Measurements from ENCODE around the gene C1orf53.
A peak's percentile ranks its signal among the peaks of the same experiment; 100 is the strongest.
"Not testable (repeated sequence)": the region's sequence is repeated elsewhere in the genome, so short reads cannot be mapped to it uniquely, and the experiment has no call there.

Gene C1orf53

DNA sequence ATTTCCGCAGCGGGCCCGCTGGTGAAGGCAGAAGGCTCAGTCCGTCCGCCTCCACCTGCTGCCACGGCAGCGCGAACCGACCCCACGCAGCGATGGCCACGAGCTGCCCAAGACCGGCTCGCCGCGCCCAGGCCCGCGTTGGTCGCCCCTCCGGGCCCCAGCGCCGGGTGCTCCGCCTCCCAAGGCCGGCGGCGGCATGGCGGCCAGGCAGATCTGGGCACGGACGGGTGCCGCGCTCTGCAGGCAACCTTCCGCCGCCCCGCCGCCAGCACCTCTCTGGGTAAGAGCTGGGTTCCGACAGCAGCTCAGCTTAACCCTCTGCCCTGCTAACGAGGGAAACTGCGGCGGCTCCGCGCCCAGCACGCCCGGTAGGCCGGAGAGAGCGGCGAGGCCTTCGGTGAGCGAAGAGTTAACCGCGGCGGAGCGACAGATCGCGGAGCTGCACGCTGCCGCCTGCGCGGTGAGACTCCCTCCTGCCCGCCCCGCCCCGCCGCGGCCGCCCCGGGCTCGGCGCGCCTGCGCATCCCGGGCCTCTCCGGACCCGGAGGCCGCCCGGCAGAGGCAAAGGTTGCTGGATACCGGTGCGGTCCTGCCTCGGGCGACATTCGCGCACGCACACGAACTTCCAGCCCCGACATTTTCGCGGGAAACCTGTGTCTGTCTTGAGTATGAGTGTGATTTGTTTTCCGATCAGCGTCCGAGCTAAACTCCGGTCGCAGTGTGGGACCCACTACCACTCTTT, at the start of gene C1orf53:
TSS of gene C1orf53 (plus strand) at position 177 of the 742 bp plus-strand sequence. CDS start at position 197, 20 bp downstream.
- peak; percentile 64 to 65 for DNase-seq (ENCODE audit: low read depth in 2 of 2)

DNA sequence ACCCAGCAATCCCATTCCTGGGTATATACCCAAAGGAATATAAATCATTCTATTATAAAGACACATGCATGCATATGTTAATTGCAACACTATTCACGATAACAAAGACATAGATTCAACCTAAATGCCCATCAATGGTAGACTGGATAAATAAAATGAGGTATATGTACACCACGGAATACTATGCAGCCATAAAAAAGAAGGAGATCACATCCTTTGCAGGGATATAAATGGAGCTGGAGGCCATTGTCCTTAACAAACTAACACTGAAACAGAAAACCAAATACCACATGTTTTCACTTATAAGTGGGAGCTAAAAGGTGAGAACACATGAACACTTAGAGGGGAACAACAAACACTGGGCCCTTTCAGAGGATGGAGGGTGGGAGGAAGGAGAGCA, 46.7 kb upstream of the C1orf53 start:
- not testable (repeated sequence) for DNase-seq (ENCODE audit: low read depth in 2 of 2)

DNA sequence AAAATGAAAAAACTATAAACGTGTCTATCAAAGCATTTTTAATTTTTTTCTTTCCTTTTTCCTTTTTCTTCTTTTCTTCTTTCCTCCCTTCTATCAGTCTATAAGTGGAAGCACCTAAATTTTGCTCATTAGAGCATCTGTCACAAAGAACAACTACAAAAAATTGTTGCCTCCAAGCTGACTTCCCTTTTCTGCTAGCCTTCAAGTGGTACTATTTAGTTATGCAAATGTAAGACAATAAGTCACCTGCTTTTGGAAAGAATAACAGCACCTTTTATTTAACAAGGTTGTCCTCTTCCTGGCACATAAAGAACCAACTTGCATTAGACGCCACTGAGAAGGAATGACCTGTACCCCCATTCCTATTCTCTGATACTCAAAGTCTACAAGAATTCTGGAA, 45.0 kb upstream of the C1orf53 start:
- DNase-seq (ENCODE audit: low read depth in 2 of 2) = no peak

DNA sequence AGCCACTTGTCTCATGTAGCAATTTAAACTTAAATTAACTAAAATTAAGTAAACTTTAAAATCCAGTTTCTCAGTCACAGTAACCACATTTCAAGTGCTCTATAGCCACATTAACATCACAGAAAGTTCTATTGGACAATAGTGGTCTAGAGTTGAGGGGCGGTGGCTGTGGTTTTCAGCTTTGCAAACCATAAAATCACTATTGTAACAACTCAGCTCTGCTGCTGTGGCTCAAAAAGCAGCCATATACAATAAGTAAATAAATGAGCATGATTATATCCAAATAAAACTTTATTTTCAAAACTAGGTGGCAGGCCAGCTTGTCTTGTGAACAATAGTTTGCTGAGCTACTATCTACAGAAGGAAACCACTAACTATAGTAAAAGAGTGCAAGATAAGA, 43.4 kb upstream of the C1orf53 start:
- no peak for DNase-seq (ENCODE audit: low read depth in 2 of 2)

DNA sequence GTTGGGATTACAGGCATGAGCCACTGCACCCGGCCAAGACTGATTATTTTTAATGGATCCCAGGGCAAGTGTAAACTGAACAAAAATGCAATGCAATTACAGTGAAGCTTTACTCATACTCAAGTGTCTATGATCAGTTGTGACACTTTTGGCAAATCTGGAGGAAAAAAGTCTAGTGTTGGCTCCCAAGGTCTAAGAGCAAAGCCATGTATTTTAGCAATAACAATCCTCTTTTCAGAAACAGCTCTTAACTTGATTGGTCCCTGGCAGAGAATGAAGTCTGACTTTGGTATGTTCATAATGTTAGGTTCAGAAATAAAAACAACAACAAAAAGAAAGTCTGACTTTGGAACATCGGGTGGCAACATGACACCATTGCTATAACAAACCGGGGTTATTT, 40.2 kb upstream of the C1orf53 start:
- DNase-seq (ENCODE audit: low read depth in 2 of 2) = no peak

DNA sequence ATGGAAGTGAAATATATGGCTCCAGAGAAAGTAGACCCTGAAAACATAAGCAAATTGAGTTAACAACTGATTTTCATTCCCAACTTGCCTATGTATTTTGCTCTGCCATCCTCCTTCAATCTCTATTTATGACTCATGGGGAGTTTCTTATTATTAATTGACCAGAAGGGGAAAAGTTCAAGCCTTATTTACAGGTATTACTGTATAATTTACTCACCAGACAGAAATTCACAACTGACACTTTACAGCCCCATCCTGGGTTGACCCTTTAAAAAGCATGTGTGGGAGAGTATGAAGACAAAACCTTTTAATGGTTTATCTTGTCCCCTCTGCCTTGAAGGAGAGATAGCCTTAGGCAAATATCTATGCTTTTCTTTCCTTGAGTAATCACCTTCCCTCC, 39.8 kb upstream of the C1orf53 start:
- no peak for DNase-seq (ENCODE audit: low read depth in 2 of 2)

DNA sequence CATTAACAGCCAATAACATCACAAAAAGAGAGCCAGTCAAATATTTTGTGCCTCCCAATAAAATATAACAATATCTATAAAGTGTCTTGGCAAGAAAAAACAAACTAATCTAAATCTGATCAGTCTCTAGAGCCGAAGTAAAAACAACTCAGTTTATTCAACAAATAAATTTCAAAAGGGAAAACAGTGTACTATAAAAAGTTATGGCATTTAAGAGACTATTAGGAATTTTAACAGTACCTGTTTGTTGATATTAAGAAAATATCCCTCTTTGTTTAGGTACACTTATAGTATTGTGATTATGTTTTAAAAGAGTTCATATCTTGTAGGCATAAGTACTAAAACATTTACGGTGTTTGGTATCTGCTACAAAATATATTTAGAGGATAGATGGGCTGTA, 36.6 kb upstream of the C1orf53 start:
- DNase-seq (ENCODE audit: low read depth in 2 of 2) = no peak

DNA sequence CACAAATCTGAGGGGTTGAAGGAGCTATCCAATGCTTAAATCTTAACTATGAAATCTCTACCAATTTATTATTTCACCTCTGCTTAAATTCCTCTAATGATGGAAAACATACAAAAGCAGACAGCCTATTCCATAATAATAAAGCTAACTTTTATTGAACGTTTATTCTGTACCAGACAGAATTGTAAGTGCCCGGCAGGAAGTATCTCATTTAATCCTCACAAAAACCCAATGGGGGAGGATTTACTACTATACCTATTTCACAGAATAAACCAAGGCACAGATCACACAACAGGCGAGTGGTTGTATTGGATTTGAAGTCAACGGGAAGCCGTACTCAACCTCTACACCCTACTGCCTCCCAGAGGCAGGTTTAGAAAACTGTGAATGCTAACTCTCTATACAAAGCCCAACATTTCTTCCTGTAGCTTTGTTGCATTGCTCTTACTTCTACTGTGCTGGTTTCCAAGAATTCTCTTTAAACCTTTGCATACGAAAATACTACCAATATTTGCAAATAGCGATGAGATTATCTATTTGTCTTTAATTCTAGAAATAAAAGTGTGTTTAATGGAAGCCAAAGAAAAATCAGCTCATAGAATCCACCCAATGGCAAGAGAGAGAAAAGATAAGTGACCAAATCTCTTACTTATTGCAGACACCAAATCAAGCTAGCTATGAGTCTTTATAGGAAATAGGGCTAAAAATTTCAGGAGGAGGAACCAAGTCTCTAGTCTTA, 33.5 kb upstream of the C1orf53 start:
- DNase-seq (ENCODE audit: low read depth in 2 of 2) = peak; percentile 23

DNA sequence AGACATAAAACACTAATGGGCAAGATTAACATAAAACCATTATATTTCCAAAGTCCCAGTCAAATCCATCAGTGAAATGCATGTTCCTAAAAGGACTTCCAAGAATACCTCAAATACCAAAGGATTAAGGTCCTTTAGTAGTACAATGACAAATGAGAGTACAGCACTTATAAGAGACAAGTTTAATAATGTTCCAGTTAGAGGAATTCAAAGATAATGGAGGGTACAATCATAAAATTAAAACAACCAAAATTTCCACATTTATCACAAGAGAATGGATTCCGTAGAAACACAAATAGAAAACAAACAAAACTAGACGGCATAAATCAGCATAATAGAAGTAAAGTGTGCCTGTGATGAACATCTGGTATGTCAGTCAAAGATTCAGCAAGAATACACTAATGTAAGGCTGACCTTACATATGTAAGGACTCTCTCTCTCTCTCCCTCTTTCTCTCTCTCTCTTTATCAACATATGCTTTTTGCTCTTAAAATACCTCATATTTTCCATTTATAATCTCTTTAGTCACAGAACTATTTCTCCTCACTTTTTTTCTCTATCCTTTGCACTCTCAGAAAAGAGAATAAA, 32.8 kb upstream of the C1orf53 start:
- no peak for DNase-seq (ENCODE audit: low read depth in 2 of 2)

DNA sequence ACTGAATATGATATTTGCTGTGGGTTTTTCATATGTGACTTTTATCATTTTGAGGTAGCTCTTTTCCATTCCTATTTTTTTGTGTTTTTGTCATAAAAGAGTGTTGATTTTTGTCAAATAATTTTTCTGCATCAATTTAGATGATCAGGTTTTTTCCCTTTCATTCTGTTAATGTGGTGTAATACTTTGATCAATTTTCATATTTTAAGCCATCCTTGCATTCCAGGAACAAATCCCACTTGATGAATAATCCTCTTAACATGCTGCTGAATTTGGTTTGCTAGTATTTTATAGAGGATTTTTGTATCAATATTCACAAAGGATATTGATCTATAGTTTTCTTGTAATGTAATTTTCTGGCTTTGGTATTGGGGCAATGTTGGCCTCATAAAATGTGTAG, 25.5 kb upstream of the C1orf53 start:
- no peak for DNase-seq (ENCODE audit: low read depth in 2 of 2)

DNA sequence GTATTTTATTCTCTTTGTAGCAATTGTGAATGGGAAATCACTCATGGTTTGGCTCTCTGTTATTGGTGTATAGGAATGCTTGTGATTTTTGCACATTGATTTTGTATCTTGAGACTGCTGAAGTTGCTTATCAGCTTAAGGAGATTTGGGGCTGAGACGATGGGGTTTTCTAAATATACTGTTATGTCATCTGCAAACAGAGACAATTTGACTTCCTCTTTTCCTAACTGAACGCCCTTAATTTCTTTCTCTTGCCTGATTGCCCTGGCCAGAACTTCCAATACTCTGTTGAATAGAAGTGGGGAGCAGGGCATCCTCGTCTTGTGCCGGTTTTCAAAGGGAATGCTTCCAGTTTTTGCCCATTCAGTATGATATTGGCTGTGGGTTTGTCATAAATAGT, 22.0 kb upstream of the C1orf53 start:
- DNase-seq (ENCODE audit: low read depth in 2 of 2) = not testable (repeated sequence)

DNA sequence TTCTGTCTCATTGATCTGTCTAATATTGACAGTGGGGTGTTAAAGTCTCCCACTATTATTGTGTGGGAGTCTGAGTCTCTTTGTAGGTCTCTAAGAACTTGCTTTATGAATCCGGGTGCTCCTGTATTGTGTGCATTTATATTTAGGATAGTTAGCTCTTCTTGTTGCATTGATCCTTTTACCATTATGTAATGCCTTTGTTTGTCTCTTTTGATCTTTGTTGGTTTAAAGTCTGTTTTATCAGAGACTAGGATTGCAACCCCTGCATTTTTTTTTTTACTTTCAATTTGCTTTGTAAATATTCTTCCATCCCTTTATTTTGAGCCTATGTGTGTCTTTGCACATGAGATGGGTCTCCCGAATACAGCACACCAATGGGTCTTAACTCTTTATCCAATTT, 20.2 kb upstream of the C1orf53 start:
- DNase-seq (ENCODE audit: low read depth in 2 of 2) = not testable (repeated sequence)

DNA sequence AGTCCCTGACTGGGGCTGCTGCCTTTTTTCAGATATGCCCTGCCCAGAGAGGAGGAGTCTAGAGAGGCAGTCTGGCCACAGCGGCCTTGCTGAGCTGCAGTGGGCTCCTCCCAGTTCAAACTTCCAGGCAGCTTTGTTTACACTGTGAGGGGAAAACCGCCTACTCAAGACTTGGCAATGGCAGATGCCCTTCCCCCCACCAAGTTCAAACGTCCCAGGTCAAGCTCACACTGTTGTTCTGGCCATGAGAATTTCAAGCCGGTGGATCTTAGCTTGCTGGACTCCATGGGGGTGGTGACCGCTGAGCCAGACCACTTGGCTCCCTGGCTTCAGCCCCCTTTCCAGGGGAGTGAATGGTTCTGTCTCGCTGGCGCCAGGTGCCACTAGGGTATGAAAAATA, 18.3 kb upstream of the C1orf53 start:
- DNase-seq (ENCODE audit: low read depth in 2 of 2) = no peak

DNA sequence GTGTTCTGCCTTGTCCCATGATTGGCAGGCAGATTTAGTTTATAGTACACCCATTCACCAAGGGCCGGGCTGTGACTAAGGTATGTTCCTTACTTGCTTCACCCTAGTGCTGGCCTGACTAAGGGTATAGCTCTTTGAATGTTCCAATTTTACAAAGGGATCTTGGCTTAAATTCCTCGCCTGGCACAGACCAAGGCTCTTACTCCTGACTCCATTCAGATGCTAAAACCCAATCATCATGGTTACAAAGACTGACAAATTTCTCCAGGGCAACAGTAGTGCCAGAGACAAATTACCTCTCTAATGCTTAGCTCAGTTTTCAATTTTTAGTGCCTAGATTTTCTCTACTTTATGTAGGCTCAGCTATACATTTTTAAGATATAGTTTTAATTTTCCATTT, 11.5 kb upstream of the C1orf53 start:
- no peak for DNase-seq (ENCODE audit: low read depth in 2 of 2)

DNA sequence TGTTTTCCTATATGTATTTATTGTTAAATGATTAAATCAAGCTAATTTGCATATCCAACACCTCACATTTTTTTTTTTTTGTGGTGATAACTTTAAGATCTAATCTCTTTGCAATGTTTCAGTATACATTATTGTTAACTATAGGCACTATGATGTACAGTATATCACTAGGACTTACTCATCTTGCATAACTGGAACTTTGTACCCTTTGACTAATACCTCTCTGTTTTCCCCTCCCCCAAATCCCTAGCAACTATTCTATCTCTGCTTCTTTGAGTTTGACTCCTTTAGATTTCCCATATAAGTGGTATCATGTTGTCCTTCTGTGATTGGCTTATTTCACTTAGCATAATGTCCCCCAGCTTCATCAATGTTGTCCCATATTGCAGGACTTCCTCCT, 9.7 kb upstream of the C1orf53 start:
- DNase-seq (ENCODE audit: low read depth in 2 of 2) = no peak

DNA sequence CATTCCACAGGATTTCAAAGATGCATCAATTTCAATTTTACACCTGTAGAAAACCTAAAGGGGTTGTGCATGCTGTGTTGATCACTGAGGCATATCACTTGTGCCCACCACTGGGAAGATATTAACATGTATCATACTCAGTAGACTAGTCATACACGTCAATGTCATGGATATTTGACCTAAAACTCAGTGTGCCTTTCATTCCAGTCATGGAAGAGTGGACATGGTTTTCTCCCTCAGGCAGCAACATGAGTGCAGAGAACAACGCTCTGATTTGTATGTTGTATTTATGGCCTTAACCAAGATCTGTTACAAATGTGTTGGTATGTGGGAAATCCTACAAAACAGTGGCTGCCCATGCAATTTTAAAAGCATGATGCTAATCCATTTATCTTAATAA, 6.1 kb upstream of the C1orf53 start:
- no peak for DNase-seq (ENCODE audit: low read depth in 2 of 2)

DNA sequence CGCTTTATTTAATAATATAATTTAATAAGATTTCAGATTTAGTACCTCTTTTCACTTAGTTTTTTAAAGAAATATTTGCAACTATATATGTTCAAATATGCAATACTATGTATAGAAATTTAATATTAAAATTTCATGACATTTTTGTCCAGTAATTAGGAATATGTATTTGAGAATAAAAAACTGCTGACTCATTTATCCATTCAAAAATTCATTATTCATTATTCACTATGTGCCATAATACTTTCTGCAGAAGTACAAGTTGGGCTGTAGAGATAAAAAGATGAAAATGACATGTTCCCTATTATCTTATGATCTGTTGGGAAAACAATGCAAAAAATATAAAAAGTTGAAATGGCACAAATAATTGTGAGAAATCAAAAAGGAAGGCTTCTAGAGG, 3.4 kb upstream of the C1orf53 start:
- no peak for DNase-seq (ENCODE audit: low read depth in 2 of 2)

DNA sequence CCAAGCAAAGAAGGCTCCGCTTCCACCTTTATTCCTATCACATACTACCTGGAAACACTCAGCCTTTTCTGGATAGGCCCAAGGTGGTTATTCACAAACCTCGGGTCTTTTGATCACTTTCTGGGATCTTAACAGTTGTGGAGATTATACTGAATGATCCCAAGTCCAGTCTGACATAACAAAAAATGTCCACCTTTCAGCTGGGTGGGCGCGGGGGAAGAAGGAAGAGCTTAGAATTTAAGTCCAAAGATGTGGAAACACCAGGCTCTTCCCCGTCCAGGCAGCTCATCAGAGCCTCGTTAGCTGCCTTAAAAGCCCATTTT, 338 bp upstream of the C1orf53 start:
- DNase-seq (ENCODE audit: low read depth in 2 of 2) = no peak

DNA sequence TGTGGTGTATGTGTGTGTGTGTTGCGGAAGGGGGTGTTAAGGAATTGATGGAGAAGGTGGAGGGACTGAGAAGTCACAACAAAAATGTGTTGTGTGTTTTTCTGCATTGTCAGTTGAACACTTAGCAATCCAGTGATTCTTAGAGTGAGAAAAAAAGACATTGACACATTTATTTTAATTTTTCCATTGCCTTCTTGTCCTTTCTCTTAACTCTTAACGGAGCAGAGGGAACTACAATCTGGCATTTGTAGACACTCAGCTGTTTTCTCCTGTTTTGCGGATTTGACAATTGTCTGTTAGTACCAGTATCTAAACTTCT, 725 bp downstream of the C1orf53 start:
- DNase-seq (ENCODE audit: low read depth in 2 of 2) = no peak

DNA sequence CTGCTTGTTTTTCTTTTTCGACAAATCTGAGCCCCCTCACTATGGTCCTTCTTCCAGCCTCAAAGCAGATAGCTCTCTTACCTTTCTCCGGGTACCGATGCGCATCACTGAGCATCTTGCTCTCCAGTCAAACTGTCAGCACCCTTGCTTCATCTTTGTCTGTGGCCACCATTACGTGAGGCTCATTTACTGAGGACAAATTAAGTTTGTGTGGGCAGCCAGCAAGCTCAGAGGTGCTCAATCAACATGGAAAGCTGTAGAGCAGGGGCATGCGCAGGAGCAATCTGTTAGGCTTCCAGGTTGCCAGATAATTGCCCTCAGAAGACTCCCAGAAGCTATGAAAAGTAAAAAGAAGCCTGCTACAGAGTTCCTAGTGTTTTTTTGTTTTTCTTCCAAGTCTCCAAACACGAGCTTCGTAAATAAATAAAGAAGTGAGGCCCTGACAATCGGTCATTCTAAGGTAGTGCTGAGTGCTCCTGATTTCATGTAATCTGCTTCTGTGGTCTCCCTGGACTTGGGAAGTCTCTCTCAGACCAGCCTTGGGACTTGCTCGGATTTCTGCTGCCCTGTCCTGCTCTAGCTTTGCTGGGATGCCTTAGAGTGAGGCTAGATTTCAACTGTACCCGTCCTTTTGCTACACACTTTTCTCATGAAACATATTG, 1.8 kb downstream of the C1orf53 start:
- no peak for DNase-seq (ENCODE audit: low read depth in 2 of 2)

DNA sequence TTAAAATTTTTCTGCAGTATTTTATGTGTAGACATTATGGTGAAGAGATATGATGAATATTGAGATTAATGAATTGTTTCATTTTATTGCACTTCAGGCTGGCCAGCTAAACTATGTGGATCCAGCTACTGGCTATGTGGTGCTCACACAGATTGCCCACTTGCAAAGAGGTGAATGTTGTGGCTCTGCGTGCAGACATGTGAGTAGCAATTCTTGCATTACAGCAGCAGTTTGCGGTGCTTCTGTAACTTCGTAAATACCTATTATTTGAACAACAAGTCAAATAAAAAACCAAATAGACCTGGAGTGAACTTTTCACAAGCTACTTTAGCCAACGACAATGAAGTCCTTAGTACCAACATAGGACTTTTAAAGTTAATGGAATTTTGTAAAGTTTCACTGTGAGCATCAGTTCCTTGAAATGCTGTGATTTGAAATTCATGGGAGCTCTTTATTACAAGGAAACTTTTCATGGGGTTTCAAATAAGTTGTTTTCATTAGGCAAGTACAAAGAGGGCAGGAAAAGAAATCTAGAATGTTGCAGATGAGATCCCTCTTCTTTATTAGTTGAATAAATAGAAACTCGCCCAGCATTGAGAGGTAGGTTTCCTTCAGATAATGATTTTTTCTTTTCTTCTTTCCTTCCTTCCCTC, 3.4 kb downstream of the C1orf53 start:
- DNase-seq (ENCODE audit: low read depth in 2 of 2) = no peak

DNA sequence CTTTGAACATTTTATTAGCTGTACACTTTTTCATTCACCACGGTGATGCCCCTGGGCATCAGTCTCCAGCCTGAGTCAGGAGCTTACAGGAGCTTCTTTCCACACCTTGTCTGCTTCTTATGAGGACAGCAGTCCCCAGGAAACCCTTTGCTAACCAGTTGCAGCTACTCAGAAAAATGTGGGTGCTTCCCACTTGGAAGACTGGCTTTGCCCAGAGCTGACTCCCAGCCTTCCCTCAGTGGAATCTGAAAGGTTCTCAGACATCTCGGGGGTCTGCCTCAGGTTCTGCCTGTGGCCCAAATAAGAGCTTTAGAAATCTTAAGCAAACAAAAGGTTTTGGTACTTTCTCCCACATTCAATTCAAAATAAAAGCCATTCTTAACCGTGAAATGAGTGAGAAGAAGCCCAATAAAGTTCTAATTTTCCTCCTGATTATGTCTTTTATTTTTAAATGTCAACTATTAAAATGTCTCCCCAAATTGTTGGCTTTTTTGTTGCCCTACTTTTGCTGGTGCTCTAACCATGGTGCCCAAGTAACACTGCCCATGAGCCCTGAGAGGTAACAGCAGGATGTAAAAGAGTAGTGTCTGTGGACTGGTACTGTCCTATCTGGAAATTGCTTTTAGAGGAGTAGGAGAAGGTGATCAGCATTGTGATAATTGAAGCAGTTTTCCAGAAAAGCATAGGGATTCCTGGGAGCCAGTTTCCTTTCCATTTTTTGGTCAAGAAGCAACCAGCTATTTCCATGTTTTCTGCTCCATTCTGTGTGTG, 5.6 kb downstream of the C1orf53 start:
- DNase-seq (ENCODE audit: low read depth in 2 of 2) = no peak
